ENCODE measurements around the gene DCLRE1B. TPM values are rescaled to one million over a fixed set of nuclear protein-coding genes. Genes with fewer than 3 reads are reported as not detected.

DCLRE1B gene
- total RNA-seq, 4 donors from 2014 or later: 3.2 to 9.2 (median 5.1) TPM

- ATAC-seq: no peak
- 100% methylated on average over 2 of the region's 2 CpGs for WGBS, 2 donors (ENCODE audit: low coverage in 1 of 2)
- Histone ChIP-seq H3K4me1 (peaks cover 4 to 59% (median 15%) of the 10 kb centered on the region in 3 donors), H3K27ac (no peak overlapping the region), H3K27me3 (no peaks in the 10 kb centered on the region), H3K9me3 (no peaks in the 10 kb centered on the region), H3K4me3 (no peak overlapping the region), H3K36me3 (peaks cover 0 to 30% of the 10 kb centered on the region in 2 donors)
- TF ChIP-seq, protein P1, sequence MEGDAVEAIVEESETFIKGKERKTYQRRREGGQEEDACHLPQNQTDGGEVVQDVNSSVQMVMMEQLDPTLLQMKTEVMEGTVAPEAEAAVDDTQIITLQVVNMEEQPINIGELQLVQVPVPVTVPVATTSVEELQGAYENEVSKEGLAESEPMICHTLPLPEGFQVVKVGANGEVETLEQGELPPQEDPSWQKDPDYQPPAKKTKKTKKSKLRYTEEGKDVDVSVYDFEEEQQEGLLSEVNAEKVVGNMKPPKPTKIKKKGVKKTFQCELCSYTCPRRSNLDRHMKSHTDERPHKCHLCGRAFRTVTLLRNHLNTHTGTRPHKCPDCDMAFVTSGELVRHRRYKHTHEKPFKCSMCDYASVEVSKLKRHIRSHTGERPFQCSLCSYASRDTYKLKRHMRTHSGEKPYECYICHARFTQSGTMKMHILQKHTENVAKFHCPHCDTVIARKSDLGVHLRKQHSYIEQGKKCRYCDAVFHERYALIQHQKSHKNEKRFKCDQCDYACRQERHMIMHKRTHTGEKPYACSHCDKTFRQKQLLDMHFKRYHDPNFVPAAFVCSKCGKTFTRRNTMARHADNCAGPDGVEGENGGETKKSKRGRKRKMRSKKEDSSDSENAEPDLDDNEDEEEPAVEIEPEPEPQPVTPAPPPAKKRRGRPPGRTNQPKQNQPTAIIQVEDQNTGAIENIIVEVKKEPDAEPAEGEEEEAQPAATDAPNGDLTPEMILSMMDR (IDR thresholded peaks at IDR 0.05): no peak
- TF ChIP-seq POLR2A (IDR thresholded peaks at IDR 0.05) (no peak), EP300 (IDR thresholded peaks at IDR 0.05) (no peak), POLR2AphosphoS5 (IDR thresholded peaks at IDR 0.05) (no peak)
Measured at GRCh38 chr1:113951719-113952118, 46.6 kb downstream of the DCLRE1B start.

- no peak for ATAC-seq
- H3K27ac ChIP-seq: no peak overlapping the region
- H3K9me3 ChIP-seq: no peaks in the 10 kb centered on the region
- no peak for TF ChIP-seq POLR2A (IDR thresholded peaks at IDR 0.05)
- TF ChIP-seq EP300 (IDR thresholded peaks at IDR 0.05): no peak
- TF ChIP-seq, protein P1 (IDR thresholded peaks at IDR 0.05): no peak
- no peak for TF ChIP-seq POLR2AphosphoS5 (IDR thresholded peaks at IDR 0.05)
- 63 to 92% methylated on average over 1 of the region's 1 CpG for WGBS, 2 donors (ENCODE audit: low coverage in 1 of 2)
- H3K27me3 ChIP-seq: no peaks in the 10 kb centered on the region
- H3K4me3 ChIP-seq: no peak overlapping the region
- peaks cover 3 to 77% of the 10 kb centered on the region in 2 donors for H3K36me3 ChIP-seq
- H3K4me1 ChIP-seq: peaks cover 0 to 4% (median 0%) of the 10 kb centered on the region in 3 donors
Measured at GRCh38 chr1:113957984-113958383, 52.9 kb downstream of the DCLRE1B start.

GRCh38 chr1:113958691-113959090, 53.6 kb downstream of the DCLRE1B start:
- Histone ChIP-seq H3K9me3 (no peaks in the 10 kb centered on the region), H3K4me1 (peaks cover 0 to 2% (median 0%) of the 10 kb centered on the region in 3 donors), H3K4me3 (no peak overlapping the region), H3K36me3 (peaks cover 3 to 81% of the 10 kb centered on the region in 2 donors), H3K27me3 (no peaks in the 10 kb centered on the region), H3K27ac (no peak overlapping the region)
- no peak for TF ChIP-seq POLR2A (IDR thresholded peaks at IDR 0.05)
- TF ChIP-seq, protein P1 (IDR thresholded peaks at IDR 0.05): no peak
- TF ChIP-seq EP300 (IDR thresholded peaks at IDR 0.05): no peak
- no peak for TF ChIP-seq POLR2AphosphoS5 (IDR thresholded peaks at IDR 0.05)
- ATAC-seq: no peak
- WGBS, 2 donors (ENCODE audit: low coverage in 1 of 2): 88 to 92% methylated on average over 1 of the region's 1 CpG

DNA sequence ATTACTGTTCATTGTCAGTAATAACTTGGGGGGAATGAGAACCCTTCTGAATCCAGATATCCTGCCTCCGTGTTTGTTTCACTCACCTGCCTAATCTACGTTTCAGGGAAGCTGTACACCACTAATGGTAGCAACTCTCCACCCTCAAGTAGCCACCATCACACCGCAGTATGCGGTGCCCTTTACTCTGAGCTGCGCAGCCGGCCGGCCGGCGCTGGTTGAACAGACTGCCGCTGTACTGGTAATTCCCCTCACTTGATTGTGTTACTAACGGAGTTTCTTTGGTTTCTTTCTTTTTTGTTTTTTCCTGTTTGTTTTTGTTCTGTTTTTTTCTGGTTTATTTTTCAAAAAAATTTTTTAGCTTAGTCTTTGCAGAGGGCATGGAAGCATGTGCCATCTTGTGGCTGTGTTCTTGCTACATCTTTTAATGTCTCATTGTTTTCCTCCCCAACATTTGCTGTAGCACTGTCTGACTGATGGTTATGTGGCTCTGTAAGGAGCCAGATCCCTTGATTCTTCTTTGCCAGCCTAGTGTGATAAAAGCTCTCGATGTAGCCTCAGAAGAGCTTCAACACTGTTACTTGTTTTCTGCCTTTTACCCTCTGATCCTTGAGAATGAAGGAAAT, 58.3 kb downstream of the DCLRE1B start:
- TF ChIP-seq POLR2A (IDR thresholded peaks at IDR 0.05): no peak
- no peak for TF ChIP-seq POLR2AphosphoS5 (IDR thresholded peaks at IDR 0.05)
- no peak for TF ChIP-seq EP300 (IDR thresholded peaks at IDR 0.05)
- TF ChIP-seq, protein P1 (IDR thresholded peaks at IDR 0.05): no peak

More for the DNA sequence above, 58.3 kb downstream of the DCLRE1B start:
- WGBS, 2 donors (ENCODE audit: low coverage in 1 of 2): 87 to 93% methylated on average over 6 to 12 of the region's 12 CpGs
- peaks cover 9 to 73% of the 10 kb centered on the region in 2 donors for H3K36me3 ChIP-seq
- no peaks in the 10 kb centered on the region for H3K27me3 ChIP-seq
- peaks cover 0 to 28% (median 0%) of the 10 kb centered on the region in 3 donors for H3K4me1 ChIP-seq
- ATAC-seq: no peak
- H3K4me3 ChIP-seq: no peak overlapping the region
- H3K27ac ChIP-seq: no peak overlapping the region
- no peaks in the 10 kb centered on the region for H3K9me3 ChIP-seq

Other genes starting within 250 kb of the DCLRE1B start
- gene PHTF1, start 145.8 kb upstream of the DCLRE1B start, total RNA-seq: 10 to 100 TPM in 3 of 4 donors, 1 to 10 TPM in 1; 10.0 to 14.8 (median 11.1) TPM
- gene RSBN1, start 92.8 kb upstream of the DCLRE1B start, total RNA-seq: 10 to 100 TPM; 20.2 to 25.4 (median 22.6) TPM
- 1 to 10 TPM in 2 of 4 donors, under 1 TPM in 2; 0.27 to 1.4 (median 1.1) TPM for gene PTPN22, start 33.6 kb upstream of the DCLRE1B start, total RNA-seq
- under 1 TPM in 3 of 4 donors, not detected in 1; 0.15 to 0.93 (median 0.27) TPM for gene BCL2L15, start 17.7 kb upstream of the DCLRE1B start, total RNA-seq
- gene AP4B1, start 527 bp upstream of the DCLRE1B start, total RNA-seq: 10 to 100 TPM in 3 of 4 donors, 1 to 10 TPM in 1; 7.1 to 21.9 (median 12.6) TPM
- gene HIPK1, start 24.0 kb downstream of the DCLRE1B start, total RNA-seq: 10 to 100 TPM; 64.8 to 92.3 (median 76.9) TPM
- gene OLFML3, start 74.1 kb downstream of the DCLRE1B start, total RNA-seq: 100 to 1,000 TPM in 1 of 4 donors, 10 to 100 TPM in 3; 62.4 to 155 (median 65.5) TPM
- 1 to 10 TPM in 1 of 4 donors, not detected in 3; 2.0 TPM for gene SYT6, start 248.5 kb downstream of the DCLRE1B start, total RNA-seq

All from gastroesophageal sphincter (tissue), 4 donors.